Neuron (in vitro differentiated cells): ENCODE results near the gene SGSH.
"Not testable (repeated sequence)": the region's sequence is repeated elsewhere in the genome, so short reads cannot be mapped to it uniquely, and the experiment has no call there.

Experiments used
- H2AFZ ChIP-seq: one replicate; pipeline ENCODE4 v1.6.1; 2013; ENCODE audit warnings: low read depth, mild to moderate bottlenecking, inconsistent platforms, low read length, moderate library complexity
- H3K27me3 ChIP-seq: one replicate; pipeline ENCODE4 v1.6.1; 2013; ENCODE audit warnings: low read length; ENCODE audit not compliant: insufficient read depth
- H3K36me3 ChIP-seq: one replicate; pipeline ENCODE4 v1.6.1; 2013; ENCODE audit warnings: low read length; ENCODE audit not compliant: insufficient read depth
- H3K4me1 ChIP-seq: one replicate; pipeline ENCODE4 v1.6.1; 2013; ENCODE audit warnings: low read length; ENCODE audit not compliant: insufficient read depth
- H3K4me3 ChIP-seq: 2 replicates; pipeline ENCODE4 v1.5.1; 2013; ENCODE audit warnings: mild to moderate bottlenecking, low read length, moderate library complexity
- H3K9me3 ChIP-seq: one replicate; pipeline ENCODE4 v1.6.1; 2013; ENCODE audit warnings: low read length

SGSH gene

DNA sequence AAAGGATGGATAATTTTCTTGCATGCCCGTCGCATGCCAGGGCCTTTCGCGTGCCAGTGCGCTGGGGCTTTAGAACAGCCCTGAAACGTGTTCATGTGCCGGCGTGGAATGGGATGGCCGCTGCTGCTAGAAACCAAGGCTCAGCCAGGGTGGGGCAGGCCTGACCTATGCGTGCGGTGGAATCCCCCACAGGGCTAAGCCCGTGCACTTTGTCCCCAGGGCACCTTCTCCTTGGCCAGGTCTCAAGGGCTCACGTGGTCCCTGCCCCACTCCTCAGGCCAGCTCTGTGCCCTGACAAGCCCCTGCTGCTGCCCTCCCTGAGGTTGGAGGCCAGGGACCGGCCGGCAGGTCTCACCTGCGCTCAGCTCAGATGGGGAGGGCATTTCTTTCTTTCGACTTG is 27.4 kb upstream of the SGSH start:
- no peak overlapping the region for H2AFZ ChIP-seq
- no peaks in the 10 kb centered on the region for H3K4me1 ChIP-seq
- H3K4me3 ChIP-seq = no peak overlapping the region
- peaks cover 23% of the 10 kb centered on the region for H3K36me3 ChIP-seq
- H3K9me3 ChIP-seq = no peaks in the 10 kb centered on the region
- no peaks in the 10 kb centered on the region for H3K27me3 ChIP-seq

DNA sequence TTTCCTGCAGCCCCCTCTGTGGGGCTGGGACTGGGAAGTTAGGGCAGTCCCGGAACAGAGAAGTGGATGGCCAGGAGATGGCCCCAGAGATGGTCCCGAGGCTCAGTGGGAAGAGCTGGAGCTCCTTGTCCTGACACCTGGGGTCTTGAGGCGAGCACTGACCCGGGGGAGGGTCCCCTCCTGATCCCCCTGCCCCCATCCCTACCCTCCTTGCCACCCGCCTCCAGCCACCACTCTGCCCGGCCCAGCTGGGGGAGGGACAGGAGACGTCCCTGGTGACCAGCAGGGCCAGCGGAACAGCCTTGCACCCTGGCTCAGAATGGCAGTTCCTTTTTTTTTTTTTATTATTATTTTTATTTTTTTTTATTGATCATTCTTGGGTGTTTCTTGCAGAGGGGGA is 26.6 kb upstream of the SGSH start:
- Histone ChIP-seq H3K4me1 (no peaks in the 10 kb centered on the region), H3K36me3 (peaks cover 30% of the 10 kb centered on the region), H3K4me3 (no peak overlapping the region), H2AFZ (no peak overlapping the region), H3K9me3 (peaks cover 2% of the 10 kb centered on the region), H3K27me3 (no peaks in the 10 kb centered on the region)

DNA sequence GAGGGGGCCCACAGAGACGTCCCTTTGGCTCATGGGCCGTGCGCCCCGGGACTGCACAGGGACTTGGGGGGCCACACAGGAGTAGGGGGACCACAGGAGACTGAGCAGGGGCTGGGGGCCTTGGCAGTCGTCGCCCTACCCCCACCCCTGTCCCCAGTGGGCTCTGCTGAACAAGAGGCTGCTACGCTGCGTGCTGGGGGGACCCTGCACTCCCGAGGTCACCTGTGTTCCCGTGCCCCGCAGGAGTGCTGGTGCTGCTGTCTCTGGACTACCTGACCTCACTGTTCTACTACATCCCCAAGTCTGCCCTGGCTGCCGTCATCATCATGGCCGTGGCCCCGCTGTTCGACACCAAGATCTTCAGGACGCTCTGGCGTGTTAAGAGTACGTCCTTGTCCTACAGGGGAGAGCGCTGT is 26.1 kb upstream of the SGSH start:
- H3K27me3 ChIP-seq = no peaks in the 10 kb centered on the region
- peaks cover 2% of the 10 kb centered on the region for H3K9me3 ChIP-seq
- no peak overlapping the region for H2AFZ ChIP-seq
- H3K4me1 ChIP-seq = no peaks in the 10 kb centered on the region
- H3K4me3 ChIP-seq = no peak overlapping the region
- H3K36me3 ChIP-seq = peaks cover 34% of the 10 kb centered on the region

- H3K36me3 ChIP-seq = peaks cover 38% of the 10 kb centered on the region
- H3K4me1 ChIP-seq = no peaks in the 10 kb centered on the region
Measured at GRCh38 chr17:80245566-80246265, 25.6 kb upstream of the SGSH start.

DNA sequence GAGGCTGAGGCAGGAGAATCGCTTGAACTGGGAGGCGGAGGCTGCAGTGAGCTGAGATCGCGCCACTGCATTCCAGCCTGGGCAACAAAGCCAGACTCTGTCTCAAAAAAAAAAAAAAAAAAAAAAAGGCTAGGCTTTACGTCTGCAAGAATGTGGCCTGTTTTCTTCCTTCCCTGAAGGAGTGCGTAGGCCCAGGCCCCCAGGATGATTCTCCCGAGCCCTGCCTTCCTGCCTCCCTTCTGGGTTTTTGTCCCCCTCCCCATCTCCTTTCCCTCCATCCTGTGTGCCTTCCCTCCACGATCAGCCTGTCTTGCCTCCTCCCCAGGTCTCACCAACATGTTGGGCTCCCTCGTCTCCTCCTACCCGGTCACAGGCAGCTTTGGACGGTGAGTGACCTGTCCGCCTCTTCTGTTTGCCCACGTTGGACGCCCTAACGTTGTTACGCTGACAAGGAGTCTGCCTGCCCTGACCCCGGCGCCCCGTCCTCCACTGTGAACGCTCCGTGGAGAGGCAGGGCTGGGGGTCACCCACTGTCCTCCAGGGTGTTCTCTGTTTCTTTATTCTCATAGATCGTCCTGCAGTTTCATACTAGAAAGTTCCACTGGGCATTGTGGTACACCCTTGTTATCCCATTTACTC is 24.9 kb upstream of the SGSH start:
- Histone ChIP-seq H2AFZ (no peak overlapping the region), H3K27me3 (no peaks in the 10 kb centered on the region), H3K9me3 (peaks cover 2% of the 10 kb centered on the region), H3K36me3 (peaks cover 40% of the 10 kb centered on the region), H3K4me3 (no peak overlapping the region), H3K4me1 (no peaks in the 10 kb centered on the region)

More at GRCh38 chr17:80245566-80246265, 25.6 kb upstream of the SGSH start:
- Histone ChIP-seq H3K4me3 (no peak overlapping the region), H3K9me3 (peaks cover 2% of the 10 kb centered on the region), H3K27me3 (no peaks in the 10 kb centered on the region), H2AFZ (no peak overlapping the region)

- peaks cover 43% of the 10 kb centered on the region for H3K36me3 ChIP-seq
- H3K4me3 ChIP-seq, H3K4me1 ChIP-seq, H3K27me3 ChIP-seq, H2AFZ ChIP-seq, H3K9me3 ChIP-seq: not testable (repeated sequence)
Measured at GRCh38 chr17:80244448-80244847, 24.3 kb upstream of the SGSH start.

GRCh38 chr17:80243526-80244433 is 23.6 kb upstream of the SGSH start:
- Histone ChIP-seq H2AFZ (no peak overlapping the region), H3K36me3 (peaks cover 43% of the 10 kb centered on the region), H3K4me1 (no peaks in the 10 kb centered on the region), H3K4me3 (no peak overlapping the region), H3K27me3 (no peaks in the 10 kb centered on the region), H3K9me3 (peaks cover 2% of the 10 kb centered on the region)

GRCh38 chr17:80242505-80242904 is 22.4 kb upstream of the SGSH start:
- no peak overlapping the region for H3K4me3 ChIP-seq
- no peaks in the 10 kb centered on the region for H3K27me3 ChIP-seq
- no peaks in the 10 kb centered on the region for H3K4me1 ChIP-seq
- peaks cover 2% of the 10 kb centered on the region for H3K9me3 ChIP-seq
- no peak overlapping the region for H2AFZ ChIP-seq
- peaks cover 50% of the 10 kb centered on the region for H3K36me3 ChIP-seq

DNA sequence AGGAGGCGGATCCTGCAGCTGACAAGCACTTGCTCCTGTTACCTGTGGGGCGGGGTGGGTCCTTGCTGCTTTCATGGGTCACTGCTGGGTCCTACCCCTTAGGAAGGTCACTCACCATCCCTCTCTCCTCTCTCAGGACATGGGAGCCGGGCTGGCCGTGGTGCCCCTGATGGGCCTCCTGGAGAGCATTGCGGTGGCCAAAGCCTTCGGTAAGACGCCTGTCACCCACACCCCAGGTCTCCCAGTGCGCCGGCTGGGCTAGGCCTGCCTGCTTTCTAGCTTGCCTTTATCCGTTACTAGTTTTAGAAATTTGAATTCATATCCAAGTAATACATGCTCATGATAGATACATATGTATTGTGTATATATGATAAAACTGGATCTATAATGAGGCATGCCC is 17.3 kb upstream of the SGSH start:
- Histone ChIP-seq H3K9me3 (peaks cover 11% of the 10 kb centered on the region), H3K4me1 (no peaks in the 10 kb centered on the region), H3K27me3 (no peaks in the 10 kb centered on the region), H2AFZ (no peak overlapping the region), H3K36me3 (peaks cover 47% of the 10 kb centered on the region), H3K4me3 (no peak overlapping the region)

GRCh38 chr17:80236911-80237310 is 16.8 kb upstream of the SGSH start:
- peaks cover 45% of the 10 kb centered on the region for H3K36me3 ChIP-seq
- H3K9me3 ChIP-seq = peaks cover 11% of the 10 kb centered on the region
- H3K4me1 ChIP-seq = no peaks in the 10 kb centered on the region
- no peak overlapping the region for H3K4me3 ChIP-seq
- no peaks in the 10 kb centered on the region for H3K27me3 ChIP-seq
- H2AFZ ChIP-seq = no peak overlapping the region

- peaks cover 37% of the 10 kb centered on the region for H3K36me3 ChIP-seq
- H3K4me3 ChIP-seq = no peak overlapping the region
- H3K4me1 ChIP-seq = no peaks in the 10 kb centered on the region
- H3K27me3 ChIP-seq = no peaks in the 10 kb centered on the region
- no peak overlapping the region for H2AFZ ChIP-seq
- H3K9me3 ChIP-seq = peaks cover 17% of the 10 kb centered on the region
Measured at GRCh38 chr17:80233202-80233601, 13.1 kb upstream of the SGSH start.

DNA sequence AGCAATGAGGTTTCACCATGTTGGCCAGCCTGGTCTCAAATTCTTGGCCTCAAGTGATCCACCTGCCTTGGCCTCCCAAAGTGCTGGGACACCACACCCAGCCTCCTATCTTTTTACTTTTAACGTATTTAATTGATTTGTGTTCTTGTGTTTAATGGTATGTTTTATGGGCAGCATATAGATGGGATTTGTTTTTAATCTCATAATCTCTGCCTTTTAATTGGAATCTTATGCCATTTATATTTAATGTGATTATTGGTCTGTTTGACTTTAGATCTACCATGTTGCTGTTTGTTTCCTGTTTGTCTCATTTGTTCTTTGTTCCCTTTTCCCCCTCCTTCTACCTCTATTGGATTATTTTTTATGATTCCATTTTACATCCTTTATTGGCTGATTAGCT is 12.3 kb upstream of the SGSH start:
- H3K4me3 ChIP-seq = no peak overlapping the region
- H3K36me3 ChIP-seq = peaks cover 31% of the 10 kb centered on the region
- H3K9me3 ChIP-seq = peaks cover 17% of the 10 kb centered on the region
- no peaks in the 10 kb centered on the region for H3K27me3 ChIP-seq
- H2AFZ ChIP-seq = no peak overlapping the region
- H3K4me1 ChIP-seq = no peaks in the 10 kb centered on the region

GRCh38 chr17:80229011-80229410 is 8.9 kb upstream of the SGSH start:
- H3K4me3 ChIP-seq = no peak overlapping the region
- no peak overlapping the region for H2AFZ ChIP-seq
- H3K9me3 ChIP-seq = peaks cover 14% of the 10 kb centered on the region
- no peaks in the 10 kb centered on the region for H3K4me1 ChIP-seq
- H3K36me3 ChIP-seq = peaks cover 17% of the 10 kb centered on the region
- no peaks in the 10 kb centered on the region for H3K27me3 ChIP-seq
